ENCODE measurements around the gene FNDC3B. TPM values are rescaled to one million over a fixed set of nuclear protein-coding genes. Genes with fewer than 3 reads are reported as not detected.
"Not testable (repeated sequence)": the region's sequence is repeated elsewhere in the genome, so short reads cannot be mapped to it uniquely, and the experiment has no call there.

The FNDC3B gene
- total and polyA plus RNA-seq, 2 donors from 2014 or later, result 11.8 to 185 TPM

- H3K4me3 ChIP-seq (ENCODE audit: low read length in 3 of 3), result no peak overlapping the region
- no peak for TF ChIP-seq CTCF (IDR thresholded peaks at IDR 0.05; ENCODE audit: borderline replicate concordance, extremely low read depth, insufficient read depth)
- FAIRE-seq (no peak), DNase-seq (no peak)
- H3K27ac ChIP-seq (ENCODE audit: low read depth in 2 of 2, low read length in 2 of 2), result no peak overlapping the region
- intact Hi-C loops (cut with DNase I), result no loop called here
- H3K27me3 ChIP-seq (ENCODE audit: control insufficient read depth, insufficient read depth, low read length), result no peaks in the 10 kb centered on the region
- no peaks in the 10 kb centered on the region for H3K36me3 ChIP-seq (ENCODE audit: control insufficient read depth in 2 of 3, insufficient read depth in 3 of 3, low read length in 3 of 3)
- H3K9ac ChIP-seq (ENCODE audit: low read length in 3 of 3), result no peak overlapping the region
- H3K4me1 ChIP-seq (ENCODE audit: control insufficient read depth in 2 of 3, insufficient read depth in 2 of 3, low read depth in 1 of 3, low read length in 3 of 3), result no peaks in the 10 kb centered on the region
- H3K9me3 ChIP-seq (ENCODE audit: control insufficient read depth in 2 of 3, insufficient read depth in 1 of 3, low read length in 3 of 3), result peaks cover 0 to 10% (median 0%) of the 10 kb centered on the region in 3 donors
Observed at GRCh38 chr3:171994646-171995428, 44.5 kb upstream of the FNDC3B start.

- Histone ChIP-seq H3K27me3 (ENCODE audit: control insufficient read depth, insufficient read depth, low read length) (no peaks in the 10 kb centered on the region), H3K9me3 (ENCODE audit: control insufficient read depth in 2 of 3, insufficient read depth in 1 of 3, low read length in 3 of 3) (peaks cover 0 to 6% (median 0%) of the 10 kb centered on the region in 3 donors), H3K4me3 (ENCODE audit: low read length in 3 of 3) (no peak overlapping the region), H3K36me3 (ENCODE audit: control insufficient read depth in 2 of 3, insufficient read depth in 3 of 3, low read length in 3 of 3) (no peaks in the 10 kb centered on the region), H3K27ac (ENCODE audit: low read depth in 2 of 2, low read length in 2 of 2) (no peak overlapping the region), H3K9ac (ENCODE audit: low read length in 3 of 3) (no peak overlapping the region), H3K4me1 (ENCODE audit: control insufficient read depth in 2 of 3, insufficient read depth in 2 of 3, low read depth in 1 of 3, low read length in 3 of 3) (no peaks in the 10 kb centered on the region)
- intact Hi-C loops (cut with DNase I), result no loop called here
- FAIRE-seq, result no peak
- no peak for DNase-seq
- no peak for TF ChIP-seq CTCF (IDR thresholded peaks at IDR 0.05; ENCODE audit: borderline replicate concordance, extremely low read depth, insufficient read depth)
Observed at GRCh38 chr3:171995486-171995885, 43.9 kb upstream of the FNDC3B start.

GRCh38 chr3:171996178-171996817, 43.1 kb upstream of the FNDC3B start:
- no peak for TF ChIP-seq CTCF (IDR thresholded peaks at IDR 0.05; ENCODE audit: borderline replicate concordance, extremely low read depth, insufficient read depth)
- no peak overlapping the region for H3K4me3 ChIP-seq (ENCODE audit: low read length in 3 of 3)
- intact Hi-C loops (cut with DNase I), result no loop called here
- peaks cover 0 to 6% (median 0%) of the 10 kb centered on the region in 3 donors for H3K9me3 ChIP-seq (ENCODE audit: control insufficient read depth in 2 of 3, insufficient read depth in 1 of 3, low read length in 3 of 3)
- DNase-seq (no peak), FAIRE-seq (no peak)
- H3K27ac ChIP-seq (ENCODE audit: low read depth in 2 of 2, low read length in 2 of 2), result no peak overlapping the region
- no peaks in the 10 kb centered on the region for H3K36me3 ChIP-seq (ENCODE audit: control insufficient read depth in 2 of 3, insufficient read depth in 3 of 3, low read length in 3 of 3)
- H3K4me1 ChIP-seq (ENCODE audit: control insufficient read depth in 2 of 3, insufficient read depth in 2 of 3, low read depth in 1 of 3, low read length in 3 of 3), result no peaks in the 10 kb centered on the region
- H3K9ac ChIP-seq (ENCODE audit: low read length in 3 of 3), result no peak overlapping the region
- no peaks in the 10 kb centered on the region for H3K27me3 ChIP-seq (ENCODE audit: control insufficient read depth, insufficient read depth, low read length)

GRCh38 chr3:171998731-171999130, 40.6 kb upstream of the FNDC3B start:
- H3K9ac ChIP-seq (ENCODE audit: low read length in 3 of 3); H3K9me3 ChIP-seq (ENCODE audit: control insufficient read depth in 2 of 3, insufficient read depth in 1 of 3, low read length in 3 of 3); DNase-seq; H3K4me1 ChIP-seq (ENCODE audit: control insufficient read depth in 2 of 3, insufficient read depth in 2 of 3, low read depth in 1 of 3, low read length in 3 of 3); H3K27ac ChIP-seq (ENCODE audit: low read depth in 2 of 2, low read length in 2 of 2); H3K27me3 ChIP-seq (ENCODE audit: control insufficient read depth, insufficient read depth, low read length); intact Hi-C loops (cut with DNase I); H3K4me3 ChIP-seq (ENCODE audit: low read length in 3 of 3); FAIRE-seq; H3K36me3 ChIP-seq (ENCODE audit: control insufficient read depth in 2 of 3, insufficient read depth in 3 of 3, low read length in 3 of 3): not testable (repeated sequence)

GRCh38 chr3:172001616-172002015, 37.8 kb upstream of the FNDC3B start:
- H3K27ac ChIP-seq (ENCODE audit: low read depth in 2 of 2, low read length in 2 of 2); intact Hi-C loops (cut with DNase I); H3K27me3 ChIP-seq (ENCODE audit: control insufficient read depth, insufficient read depth, low read length); H3K4me1 ChIP-seq (ENCODE audit: control insufficient read depth in 2 of 3, insufficient read depth in 2 of 3, low read depth in 1 of 3, low read length in 3 of 3); FAIRE-seq; DNase-seq; H3K36me3 ChIP-seq (ENCODE audit: control insufficient read depth in 2 of 3, insufficient read depth in 3 of 3, low read length in 3 of 3); H3K9ac ChIP-seq (ENCODE audit: low read length in 3 of 3); H3K4me3 ChIP-seq (ENCODE audit: low read length in 3 of 3); H3K9me3 ChIP-seq (ENCODE audit: control insufficient read depth in 2 of 3, insufficient read depth in 1 of 3, low read length in 3 of 3): not testable (repeated sequence)
